Natural killer cell treated with Interleukin-12 subunit alpha and Interleukin-12 subunit beta and Interleukin-15 and Interleukin-18, amount 100 ng/mL, for 72 hours (primary cell): Measurements from ENCODE around the gene GLIPR1L1. TPM values are rescaled to one million over a fixed set of nuclear protein-coding genes. Genes with fewer than 3 reads are reported as not detected.

Experiments used
- ATAC-seq, 2 donors: fragments of 150-1000 bp; cut with Tn5 transposase in 1 of 2; sonication (Bioruptor Pico), chemical (Tn5 transposase) in 1 of 2; 2 replicates each; pipeline ENCODE4 v1.10.0; 2021
- DNase-seq: peaks from one replicate; pipeline ENCODE4 v3.0.0; 2022; ENCODE audit warnings: low spot score
- H3K27ac Mint-ChIP-seq, 2 donors: 1 replicate in 1 of 2; 2 replicates in 1 of 2; pipeline ENCODE4 v1.8.0; 2022; ENCODE audit warnings: mixed read lengths in 2 of 2, mild to moderate bottlenecking in 1 of 2, moderate library complexity in 1 of 2
- H3K27me3 Mint-ChIP-seq, 2 donors: 1 replicate in 1 of 2; 2 replicates in 1 of 2; pipeline ENCODE4 v1.8.0; 2022; ENCODE audit warnings: mixed read lengths in 2 of 2
- H3K36me3 Mint-ChIP-seq: one replicate; pipeline ENCODE4 v1.8.0; 2022; ENCODE audit warnings: mixed read lengths
- H3K4me1 Mint-ChIP-seq, 2 donors: 1 replicate in 1 of 2; 2 replicates in 1 of 2; pipeline ENCODE4 v1.8.0; 2022; ENCODE audit warnings: low read depth in 2 of 2, mixed read lengths in 2 of 2, mild to moderate bottlenecking in 1 of 2
- H3K4me3 Mint-ChIP-seq: one replicate; pipeline ENCODE4 v1.8.0; 2022; ENCODE audit warnings: mixed read lengths
- H3K9me3 Mint-ChIP-seq: 2 replicates; pipeline ENCODE4 v1.8.0; 2022; ENCODE audit warnings: mixed read lengths
- total RNA-seq, 2 donors: library from RNA; stranded (reverse); gene quantifications; one replicate each; pipeline ENCODE4 v1.2.3, GENCODE V29; 2022

The GLIPR1L1 gene, protein sequence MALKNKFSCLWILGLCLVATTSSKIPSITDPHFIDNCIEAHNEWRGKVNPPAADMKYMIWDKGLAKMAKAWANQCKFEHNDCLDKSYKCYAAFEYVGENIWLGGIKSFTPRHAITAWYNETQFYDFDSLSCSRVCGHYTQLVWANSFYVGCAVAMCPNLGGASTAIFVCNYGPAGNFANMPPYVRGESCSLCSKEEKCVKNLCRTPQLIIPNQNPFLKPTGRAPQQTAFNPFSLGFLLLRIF
- not detected for total RNA-seq

DNA sequence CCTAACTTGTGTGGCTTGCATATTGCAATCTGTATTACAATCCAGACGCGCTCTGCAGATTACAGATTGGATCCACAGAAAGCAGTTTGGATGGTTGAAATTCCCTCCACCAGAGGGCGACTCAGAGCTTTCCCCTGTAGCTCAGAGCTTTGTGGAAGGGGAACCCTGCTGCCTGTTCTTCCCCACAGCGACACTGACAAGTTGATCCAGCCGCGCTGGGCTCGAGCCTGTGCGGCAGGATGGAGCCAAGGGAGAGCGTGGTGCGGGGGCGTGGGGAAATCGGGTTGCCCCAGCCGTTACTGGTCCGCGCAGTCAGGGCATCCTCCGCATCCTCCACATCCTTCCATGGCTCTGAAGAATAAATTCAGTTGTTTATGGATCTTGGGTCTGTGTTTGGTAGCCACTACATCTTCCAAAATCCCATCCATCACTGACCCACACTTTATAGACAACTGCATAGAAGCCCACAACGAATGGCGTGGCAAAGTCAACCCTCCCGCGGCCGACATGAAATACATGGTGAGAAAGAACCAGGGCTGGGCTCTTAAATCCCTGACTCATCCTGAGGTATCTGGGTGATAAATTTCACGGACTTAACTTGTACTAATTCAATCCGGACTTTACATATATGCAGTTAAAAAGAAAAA lies at the start of gene GLIPR1L1:
TSS of gene GLIPR1L1 (plus strand) at position 287 of the 647 bp plus-strand sequence. CDS start at position 346, 59 bp downstream.
- ATAC-seq = peak; percentile 84
- no peaks in the 10 kb centered on the region for H3K36me3 Mint-ChIP-seq
- DNase-seq = peak; percentile 84
- no peak within 1 kb of the TSS for H3K27ac Mint-ChIP-seq
- peaks cover 6 to 15% of the 10 kb centered on the region in 2 donors for H3K27me3 Mint-ChIP-seq
- peaks cover 15 to 22% of the 10 kb centered on the region in 2 donors for H3K4me1 Mint-ChIP-seq
- no peaks in the 10 kb centered on the region for H3K9me3 Mint-ChIP-seq
- H3K4me3 Mint-ChIP-seq = peak within 1 kb of the TSS; percentile 88

DNA sequence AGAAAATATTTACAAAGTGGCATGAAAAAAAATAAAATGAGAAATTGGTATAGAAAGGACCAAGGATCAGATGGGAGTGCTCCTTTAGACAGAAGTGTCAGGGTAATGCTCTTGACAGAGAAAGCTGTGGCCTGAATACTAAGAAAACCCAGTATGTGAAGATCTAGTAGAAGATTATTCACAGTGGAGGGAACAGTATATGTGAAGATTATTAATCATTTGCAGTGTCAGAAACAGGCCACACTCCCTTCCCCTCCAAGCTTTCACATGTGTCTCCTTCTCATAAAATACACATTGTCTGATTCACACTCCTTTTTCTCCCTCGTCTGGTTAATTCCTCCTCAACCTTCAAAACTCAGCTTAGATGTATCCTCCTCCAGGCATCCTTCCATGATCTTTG lies 45.6 kb upstream of the GLIPR1L1 start:
- DNase-seq (no peak), ATAC-seq (no peak)
- H3K4me3 Mint-ChIP-seq = no peak overlapping the region
- no peaks in the 10 kb centered on the region for H3K27me3 Mint-ChIP-seq
- no peaks in the 10 kb centered on the region for H3K9me3 Mint-ChIP-seq
- H3K27ac Mint-ChIP-seq = no peak overlapping the region
- no peaks in the 10 kb centered on the region for H3K4me1 Mint-ChIP-seq
- H3K36me3 Mint-ChIP-seq = no peaks in the 10 kb centered on the region

DNA sequence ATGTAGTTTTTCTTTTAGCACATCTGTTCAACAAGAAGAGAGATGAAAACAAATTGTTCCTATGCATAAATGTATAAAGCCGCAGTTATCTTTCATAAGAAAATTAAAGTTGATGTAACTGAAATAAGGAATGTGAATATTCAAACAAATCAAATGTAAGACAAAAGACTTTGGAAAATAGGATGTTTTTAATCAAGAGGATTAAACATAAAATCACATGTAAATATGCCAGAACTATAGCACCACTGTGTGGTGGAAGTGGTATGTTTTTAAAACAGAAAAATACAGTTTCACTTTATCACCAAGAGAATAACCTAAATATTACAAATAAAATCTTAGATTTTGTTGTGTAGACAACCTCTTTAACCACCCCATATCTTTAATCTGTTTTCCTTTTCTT lies 44.7 kb upstream of the GLIPR1L1 start:
- H3K27me3 Mint-ChIP-seq = no peaks in the 10 kb centered on the region
- no peak for DNase-seq

DNA sequence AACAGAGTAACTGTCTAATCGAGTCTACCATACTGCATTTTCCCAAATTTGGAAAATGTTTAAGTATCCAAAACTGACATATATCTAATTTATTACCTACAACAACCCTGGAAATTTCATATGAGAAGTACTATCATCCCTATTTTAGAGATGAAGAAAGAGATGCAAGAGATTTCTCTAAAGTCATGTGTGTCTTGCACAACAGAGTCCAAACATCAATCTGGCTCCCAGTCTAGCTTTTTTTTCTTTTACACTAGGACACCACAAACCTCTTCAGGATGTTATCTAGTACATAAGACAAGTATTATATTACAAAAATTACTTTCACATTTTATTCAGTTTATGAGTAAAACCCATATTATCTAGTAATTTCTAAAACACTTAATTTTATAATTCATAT lies 43.5 kb upstream of the GLIPR1L1 start:
- Mint-ChIP-seq H3K9me3 (no peaks in the 10 kb centered on the region), H3K4me1 (no peaks in the 10 kb centered on the region), H3K27ac (no peak overlapping the region), H3K4me3 (no peak overlapping the region), H3K36me3 (no peaks in the 10 kb centered on the region), H3K27me3 (no peaks in the 10 kb centered on the region)
- ATAC-seq (no peak), DNase-seq (no peak)

More for the DNA sequence above, 44.7 kb upstream of the GLIPR1L1 start:
- H3K36me3 Mint-ChIP-seq = no peaks in the 10 kb centered on the region
- no peaks in the 10 kb centered on the region for H3K9me3 Mint-ChIP-seq
- no peaks in the 10 kb centered on the region for H3K4me1 Mint-ChIP-seq
- no peak for ATAC-seq
- no peak overlapping the region for H3K4me3 Mint-ChIP-seq
- no peak overlapping the region for H3K27ac Mint-ChIP-seq

DNA sequence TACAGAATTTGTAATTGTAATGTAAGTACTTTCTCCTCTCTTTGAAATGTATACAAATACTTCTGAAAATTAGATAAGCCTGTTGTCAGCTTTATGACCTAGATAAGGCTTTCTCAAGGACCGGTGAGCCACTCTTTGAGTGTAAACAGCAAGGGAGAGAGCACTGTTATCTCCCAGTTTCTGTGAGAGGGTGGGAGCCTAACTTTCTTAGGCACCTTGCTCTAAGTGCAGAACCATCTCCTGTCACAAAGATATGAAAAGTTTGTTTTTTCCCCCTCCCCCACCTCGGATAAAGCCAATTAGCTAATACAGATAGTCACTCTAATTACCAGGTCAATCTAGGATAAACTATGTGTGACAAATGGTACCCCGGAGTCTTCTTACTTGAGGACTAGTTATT lies 40.1 kb upstream of the GLIPR1L1 start:
- DNase-seq = no peak
- Mint-ChIP-seq H3K4me1 (no peaks in the 10 kb centered on the region), H3K27me3 (no peaks in the 10 kb centered on the region), H3K9me3 (no peaks in the 10 kb centered on the region), H3K27ac (no peak overlapping the region), H3K4me3 (no peak overlapping the region), H3K36me3 (no peaks in the 10 kb centered on the region)
- no peak for ATAC-seq

DNA sequence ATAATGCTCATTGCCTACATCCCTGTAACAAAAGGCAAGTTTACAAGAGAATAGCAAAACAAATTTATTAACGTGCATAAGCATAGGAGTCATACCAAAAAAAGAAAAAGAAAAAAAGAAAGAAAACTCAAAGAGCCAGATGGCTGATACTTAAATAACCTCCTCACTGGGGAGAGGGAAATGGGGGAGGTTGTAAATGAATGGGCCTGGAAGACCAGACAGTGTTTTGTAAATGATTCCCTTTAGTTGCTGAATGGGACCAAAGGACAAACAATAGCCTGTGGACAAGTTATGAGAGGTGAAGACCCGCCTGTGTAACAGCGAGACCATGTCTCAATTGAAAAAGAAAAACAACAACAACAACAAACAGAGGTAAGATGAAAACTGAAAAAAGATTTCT lies 39.7 kb upstream of the GLIPR1L1 start:
- H3K27me3 Mint-ChIP-seq = no peaks in the 10 kb centered on the region
- H3K9me3 Mint-ChIP-seq = no peaks in the 10 kb centered on the region
- H3K36me3 Mint-ChIP-seq = no peaks in the 10 kb centered on the region
- DNase-seq (no peak), ATAC-seq (no peak)
- no peaks in the 10 kb centered on the region for H3K4me1 Mint-ChIP-seq
- no peak overlapping the region for H3K4me3 Mint-ChIP-seq
- no peak overlapping the region for H3K27ac Mint-ChIP-seq

DNA sequence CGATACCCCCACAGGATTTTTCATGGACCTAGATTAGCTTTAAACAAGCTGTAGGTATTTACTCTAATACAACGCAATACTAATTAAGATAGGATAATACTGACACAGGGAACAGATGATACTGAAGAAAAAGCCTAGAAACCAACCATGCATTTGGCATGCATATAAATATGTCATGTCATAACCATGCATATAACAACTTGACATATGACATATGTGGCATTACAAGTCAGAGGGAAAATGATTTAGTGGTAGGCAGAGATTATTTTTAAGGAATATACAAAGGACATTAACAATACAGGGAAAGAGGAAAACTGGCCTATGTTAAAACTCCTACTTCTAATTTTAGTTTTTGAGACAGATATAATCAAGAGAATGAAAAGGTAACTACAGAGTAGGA lies 32.2 kb upstream of the GLIPR1L1 start:
- no peak overlapping the region for H3K27ac Mint-ChIP-seq
- H3K27me3 Mint-ChIP-seq = no peaks in the 10 kb centered on the region
- ATAC-seq = no peak
- H3K4me3 Mint-ChIP-seq = no peak overlapping the region
- H3K4me1 Mint-ChIP-seq = no peaks in the 10 kb centered on the region
- no peaks in the 10 kb centered on the region for H3K36me3 Mint-ChIP-seq
- no peaks in the 10 kb centered on the region for H3K9me3 Mint-ChIP-seq
- no peak for DNase-seq

DNA sequence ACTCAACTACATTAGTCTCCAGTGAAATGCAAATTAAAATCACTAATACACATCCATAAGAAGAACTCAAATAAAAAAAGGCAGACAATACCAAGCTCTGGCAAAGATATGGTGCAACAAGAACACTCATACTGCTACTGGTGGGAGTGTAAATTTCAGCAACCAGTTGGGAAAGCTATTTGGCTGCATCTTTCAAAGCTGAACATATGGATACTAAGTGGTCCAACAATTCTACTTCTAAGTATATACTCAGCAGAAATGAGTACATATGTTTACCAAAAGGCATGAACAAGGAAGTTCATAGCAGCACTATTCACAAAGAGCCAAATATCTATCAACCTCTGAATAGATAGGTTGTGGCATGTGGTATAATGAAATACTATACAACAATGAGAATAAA lies 31.7 kb upstream of the GLIPR1L1 start:
- Mint-ChIP-seq H3K9me3 (no peaks in the 10 kb centered on the region), H3K27ac (no peak overlapping the region), H3K36me3 (no peaks in the 10 kb centered on the region), H3K4me3 (no peak overlapping the region), H3K27me3 (no peaks in the 10 kb centered on the region), H3K4me1 (no peaks in the 10 kb centered on the region)
- no peak for DNase-seq
- ATAC-seq = no peak

DNA sequence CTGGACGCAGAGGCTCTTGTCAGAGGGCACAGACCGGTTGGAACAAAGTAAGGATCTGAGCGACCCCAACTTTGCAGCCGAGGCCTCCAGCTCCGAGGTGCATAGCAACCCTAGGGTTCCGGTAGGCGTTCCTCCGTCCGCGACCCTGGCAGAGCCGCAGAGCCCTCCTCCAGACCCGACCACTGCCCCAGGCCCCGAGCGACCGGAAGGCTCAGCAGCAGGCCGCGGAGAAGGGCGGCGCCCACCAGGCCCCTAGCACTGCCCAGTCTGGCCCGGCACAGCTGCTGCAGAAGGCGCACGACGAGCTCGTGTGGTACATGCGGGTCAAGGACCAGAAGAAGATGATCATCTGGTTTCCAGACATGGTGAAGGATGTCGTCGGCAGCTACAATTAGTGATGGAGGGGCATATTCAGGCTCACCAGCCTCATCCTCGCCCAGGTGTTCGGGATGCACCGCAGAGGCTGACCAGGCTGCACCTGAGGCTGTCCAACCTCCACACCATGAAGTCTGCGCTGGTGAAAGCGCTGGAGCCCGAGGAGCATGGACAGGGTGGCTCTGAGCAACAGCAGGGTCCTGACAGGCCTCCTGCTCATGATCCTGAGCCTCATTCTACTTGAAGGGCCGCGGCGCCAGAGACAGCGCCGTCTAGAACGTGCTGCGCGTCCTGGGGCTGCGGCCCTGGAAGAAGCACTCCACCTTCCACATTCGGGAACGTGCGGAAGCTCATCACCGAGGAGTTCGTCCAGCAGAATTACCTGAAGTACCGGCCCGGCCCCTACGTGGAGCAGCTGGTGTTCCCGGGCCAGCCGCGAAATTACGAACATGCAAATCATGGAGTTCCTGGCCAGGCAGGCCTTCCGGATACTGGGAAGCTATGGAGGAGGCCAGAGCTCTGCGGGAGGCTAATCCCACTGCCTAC lies 28.8 kb upstream of the GLIPR1L1 start:
- Mint-ChIP-seq H3K27ac (no peak overlapping the region), H3K4me3 (no peak overlapping the region), H3K27me3 (no peaks in the 10 kb centered on the region), H3K36me3 (no peaks in the 10 kb centered on the region), H3K4me1 (peaks cover 0 to 4% of the 10 kb centered on the region in 2 donors), H3K9me3 (no peaks in the 10 kb centered on the region)
- ATAC-seq (peak; percentile 13 to 28), DNase-seq (no peak)

DNA sequence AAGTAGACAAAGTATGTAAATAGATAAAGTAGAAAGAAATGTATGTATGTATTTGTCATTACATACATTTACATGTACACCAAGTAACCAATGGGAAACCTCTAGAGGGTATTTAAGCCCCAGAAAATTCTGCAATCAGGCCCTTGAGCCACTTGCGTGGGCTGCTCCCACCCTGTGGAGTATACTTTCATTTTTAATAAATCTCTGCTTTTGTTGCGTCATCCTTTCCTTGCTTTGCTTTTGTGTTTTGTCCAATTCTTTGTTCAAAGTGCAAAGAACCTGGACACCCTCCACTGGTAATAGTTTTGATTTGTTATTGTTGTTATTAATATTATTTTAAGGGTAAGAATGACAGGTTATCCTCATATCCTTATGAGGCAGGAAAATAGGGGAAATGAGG lies 26.2 kb upstream of the GLIPR1L1 start:
- DNase-seq (no peak), ATAC-seq (no peak)
- H3K27me3 Mint-ChIP-seq = no peaks in the 10 kb centered on the region
- H3K36me3 Mint-ChIP-seq = no peaks in the 10 kb centered on the region
- no peaks in the 10 kb centered on the region for H3K9me3 Mint-ChIP-seq
- H3K4me3 Mint-ChIP-seq = no peak overlapping the region
- H3K4me1 Mint-ChIP-seq = peaks cover 0 to 4% of the 10 kb centered on the region in 2 donors
- H3K27ac Mint-ChIP-seq = no peak overlapping the region

DNA sequence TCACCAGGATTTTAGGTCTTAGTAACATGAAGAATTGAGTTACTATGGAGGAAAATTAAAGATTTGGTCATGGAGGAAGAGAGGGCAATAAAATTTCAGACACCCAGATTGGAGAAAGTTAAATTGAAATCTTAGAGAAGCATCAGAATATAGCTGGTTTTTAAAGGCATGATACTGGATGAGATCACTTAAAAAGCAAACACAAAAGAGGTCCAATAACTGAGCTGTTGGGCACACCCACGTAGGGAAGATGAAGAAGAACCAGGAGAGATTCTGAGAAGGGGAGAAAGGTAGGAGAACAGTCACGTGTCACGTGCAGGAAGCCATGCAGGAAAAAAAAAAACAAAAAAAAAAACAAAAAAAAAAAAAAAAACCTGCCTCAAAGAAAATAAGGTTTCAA lies 23.1 kb upstream of the GLIPR1L1 start:
- no peak for ATAC-seq
- peaks cover 0 to 4% of the 10 kb centered on the region in 2 donors for H3K4me1 Mint-ChIP-seq
- no peak for DNase-seq
- no peaks in the 10 kb centered on the region for H3K9me3 Mint-ChIP-seq
- H3K4me3 Mint-ChIP-seq = no peak overlapping the region
- no peaks in the 10 kb centered on the region for H3K27me3 Mint-ChIP-seq
- no peaks in the 10 kb centered on the region for H3K36me3 Mint-ChIP-seq
- H3K27ac Mint-ChIP-seq = no peak overlapping the region

DNA sequence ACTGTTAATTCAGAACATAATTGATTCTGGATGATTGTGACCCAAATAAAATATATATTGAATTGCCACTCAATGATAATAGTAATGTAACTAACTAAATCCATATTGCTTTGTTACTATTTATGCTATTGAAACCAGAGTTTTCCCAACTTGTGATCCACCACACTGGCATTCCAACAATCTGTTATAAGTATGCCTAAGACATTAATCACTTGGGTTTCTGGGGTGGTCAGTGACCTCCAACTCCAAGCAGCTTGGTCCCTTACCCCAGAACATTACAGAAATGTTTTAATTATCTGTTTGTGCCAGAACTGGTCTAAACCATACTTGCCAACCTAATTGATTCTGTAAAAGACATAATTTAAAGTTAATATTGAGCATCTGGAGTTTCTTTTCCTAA lies 19.0 kb upstream of the GLIPR1L1 start:
- H3K4me1 Mint-ChIP-seq = no peaks in the 10 kb centered on the region
- DNase-seq = no peak
- no peaks in the 10 kb centered on the region for H3K36me3 Mint-ChIP-seq
- H3K9me3 Mint-ChIP-seq = no peaks in the 10 kb centered on the region
- H3K27me3 Mint-ChIP-seq = peaks cover 4 to 8% of the 10 kb centered on the region in 2 donors
- no peak overlapping the region for H3K4me3 Mint-ChIP-seq
- no peak for ATAC-seq
- H3K27ac Mint-ChIP-seq = no peak overlapping the region

DNA sequence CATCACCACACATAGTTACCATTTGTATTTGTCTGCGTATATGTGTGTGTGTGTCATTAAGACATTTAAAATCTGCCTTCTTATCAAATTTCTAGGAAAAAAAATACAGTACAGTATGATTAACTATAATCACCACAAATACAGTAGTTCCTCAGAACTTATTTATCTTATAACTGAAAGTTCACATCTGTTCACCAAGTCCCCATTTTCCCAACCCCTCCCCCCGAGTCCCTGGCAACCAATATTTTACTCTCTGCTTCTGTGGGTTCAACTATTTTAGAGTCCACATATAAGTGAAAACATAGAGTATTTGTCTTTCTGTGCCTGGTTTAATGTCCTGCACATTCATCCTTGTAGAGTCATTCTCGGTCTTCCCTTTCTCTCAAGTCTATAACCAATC lies 16.7 kb upstream of the GLIPR1L1 start:
- H3K9me3 Mint-ChIP-seq = no peaks in the 10 kb centered on the region
- no peak overlapping the region for H3K27ac Mint-ChIP-seq
- no peaks in the 10 kb centered on the region for H3K36me3 Mint-ChIP-seq
- peaks cover 4 to 8% of the 10 kb centered on the region in 2 donors for H3K27me3 Mint-ChIP-seq
- DNase-seq = no peak
- no peak for ATAC-seq
- no peak overlapping the region for H3K4me3 Mint-ChIP-seq
- H3K4me1 Mint-ChIP-seq = no peaks in the 10 kb centered on the region

DNA sequence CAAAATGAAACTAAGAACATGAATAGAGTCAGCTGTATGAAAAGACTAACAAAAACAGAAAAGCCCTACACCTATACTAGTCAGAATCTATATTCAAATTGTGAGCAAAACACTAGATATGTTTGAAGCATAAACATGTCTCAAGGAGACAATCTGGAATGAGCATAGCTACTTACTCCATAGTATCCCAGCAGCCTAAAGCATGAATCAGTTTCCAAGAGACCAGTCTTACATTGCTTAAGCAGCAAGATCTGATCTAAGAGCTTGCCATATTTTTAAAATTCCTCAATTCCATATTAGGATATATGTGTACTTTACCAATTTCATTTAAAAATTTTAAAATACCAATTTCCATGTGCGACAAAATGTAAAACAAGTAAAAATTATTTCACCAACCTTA lies 12.0 kb upstream of the GLIPR1L1 start:
- ATAC-seq (no peak), DNase-seq (no peak)
- Mint-ChIP-seq H3K36me3 (no peaks in the 10 kb centered on the region), H3K27me3 (peaks cover 8% of the 10 kb centered on the region in 2 donors), H3K9me3 (no peaks in the 10 kb centered on the region), H3K4me3 (no peak overlapping the region), H3K27ac (no peak overlapping the region), H3K4me1 (no peaks in the 10 kb centered on the region)
